ENCODE measurements around the gene LRRC9.

The LRRC9 gene

GRCh38 chr14:59895721-59896120 lies 24.2 kb upstream of the LRRC9 start:
- Histone ChIP-seq H3K27ac (no peak overlapping the region), H3K36me3 (no peaks in the 10 kb centered on the region), H3K27me3 (no peaks in the 10 kb centered on the region), H3K9me3 (no peaks in the 10 kb centered on the region), H3K4me1 (ENCODE audit: control insufficient read depth in 1 of 2, insufficient read depth in 1 of 2, low read depth in 1 of 2, low read length in 1 of 2) (no peaks in the 10 kb centered on the region), H3K4me3 (ENCODE audit: low read depth in 1 of 2, low read length in 1 of 2) (no peak overlapping the region)
- no peak for TF ChIP-seq CTCF (IDR thresholded peaks at IDR 0.05)

GRCh38 chr14:59897757-59898383 lies 22.1 kb upstream of the LRRC9 start:
- Histone ChIP-seq H3K9me3 (no peaks in the 10 kb centered on the region), H3K4me3 (ENCODE audit: low read depth in 1 of 2, low read length in 1 of 2) (no peak overlapping the region), H3K4me1 (ENCODE audit: control insufficient read depth in 1 of 2, insufficient read depth in 1 of 2, low read depth in 1 of 2, low read length in 1 of 2) (no peaks in the 10 kb centered on the region), H3K27ac (no peak overlapping the region), H3K27me3 (no peaks in the 10 kb centered on the region), H3K36me3 (no peaks in the 10 kb centered on the region)
- no peak for TF ChIP-seq CTCF (IDR thresholded peaks at IDR 0.05)

GRCh38 chr14:59900556-59900955 lies 19.4 kb upstream of the LRRC9 start:
- Histone ChIP-seq H3K27ac (no peak overlapping the region), H3K9me3 (no peaks in the 10 kb centered on the region), H3K4me1 (ENCODE audit: control insufficient read depth in 1 of 2, insufficient read depth in 1 of 2, low read depth in 1 of 2, low read length in 1 of 2) (no peaks in the 10 kb centered on the region), H3K27me3 (no peaks in the 10 kb centered on the region), H3K4me3 (ENCODE audit: low read depth in 1 of 2, low read length in 1 of 2) (no peak overlapping the region), H3K36me3 (no peaks in the 10 kb centered on the region)
- no peak for TF ChIP-seq CTCF (IDR thresholded peaks at IDR 0.05)

GRCh38 chr14:59904184-59904583 lies 15.8 kb upstream of the LRRC9 start:
- no peak for TF ChIP-seq CTCF (IDR thresholded peaks at IDR 0.05)
- Histone ChIP-seq H3K27me3 (no peaks in the 10 kb centered on the region), H3K27ac (no peak overlapping the region), H3K4me1 (ENCODE audit: control insufficient read depth in 1 of 2, insufficient read depth in 1 of 2, low read depth in 1 of 2, low read length in 1 of 2) (no peaks in the 10 kb centered on the region), H3K4me3 (ENCODE audit: low read depth in 1 of 2, low read length in 1 of 2) (no peak overlapping the region), H3K36me3 (no peaks in the 10 kb centered on the region), H3K9me3 (no peaks in the 10 kb centered on the region)

- Histone ChIP-seq H3K36me3 (no peaks in the 10 kb centered on the region), H3K4me1 (ENCODE audit: control insufficient read depth in 1 of 2, insufficient read depth in 1 of 2, low read depth in 1 of 2, low read length in 1 of 2) (no peaks in the 10 kb centered on the region), H3K27me3 (peaks cover 2% of the 10 kb centered on the region), H3K4me3 (ENCODE audit: low read depth in 1 of 2, low read length in 1 of 2) (no peak overlapping the region), H3K27ac (no peak overlapping the region), H3K9me3 (no peaks in the 10 kb centered on the region)
- TF ChIP-seq CTCF (IDR thresholded peaks at IDR 0.05), result no peak
Measured at GRCh38 chr14:59905188-59905587, 14.8 kb upstream of the LRRC9 start.

- Histone ChIP-seq H3K27me3 (peaks cover 27% of the 10 kb centered on the region), H3K4me3 (ENCODE audit: low read depth in 1 of 2, low read length in 1 of 2) (no peak overlapping the region), H3K4me1 (ENCODE audit: control insufficient read depth in 1 of 2, insufficient read depth in 1 of 2, low read depth in 1 of 2, low read length in 1 of 2) (no peaks in the 10 kb centered on the region), H3K36me3 (no peaks in the 10 kb centered on the region), H3K27ac (no peak overlapping the region), H3K9me3 (no peaks in the 10 kb centered on the region)
- TF ChIP-seq CTCF (IDR thresholded peaks at IDR 0.05), result no peak
Measured at GRCh38 chr14:59912443-59912842, 7.5 kb upstream of the LRRC9 start.

Measured in neutrophil (primary cell).